ENCODE measurements around the gene TBC1D32. TPM values are rescaled to one million over a fixed set of nuclear protein-coding genes. Genes with fewer than 3 reads are reported as not detected.
A peak's percentile ranks its signal among the peaks of the same experiment; 100 is the strongest.

The TBC1D32 gene
- total RNA-seq, 1 experiment from 2014 or later = 10.2 TPM

DNA sequence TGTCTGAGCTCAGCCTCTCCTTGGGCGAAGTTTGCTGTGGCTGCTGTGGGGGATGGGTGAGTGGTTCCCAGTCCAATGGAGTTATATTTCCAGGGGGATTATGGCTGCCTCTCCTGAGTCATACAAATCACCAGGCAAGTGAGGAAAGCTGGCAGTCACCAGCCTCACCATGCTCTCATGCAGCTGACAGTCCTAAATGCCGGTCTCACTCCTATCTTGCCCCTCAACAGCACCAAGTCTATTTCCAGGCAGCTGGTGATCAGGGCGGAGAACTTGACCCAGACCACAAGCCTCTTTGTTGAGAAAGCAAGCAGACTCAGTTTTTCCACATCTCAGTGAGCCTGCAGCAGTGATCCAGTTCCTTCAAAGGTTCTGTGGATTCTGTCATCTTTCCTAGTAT is 98.9 kb downstream of the TBC1D32 start:
- Mint-ChIP-seq H3K27ac (ENCODE audit: low read depth, unreplicated experiment) (no peak overlapping the region), H3K9me3 (ENCODE audit: unreplicated experiment) (no peaks in the 10 kb centered on the region), H3K4me1 (ENCODE audit: insufficient read depth, unreplicated experiment) (peaks cover 5% of the 10 kb centered on the region), H3K36me3 (ENCODE audit: insufficient read depth, unreplicated experiment) (peaks cover 4% of the 10 kb centered on the region), H3K4me3 (ENCODE audit: unreplicated experiment) (no peak overlapping the region), H3K27me3 (ENCODE audit: insufficient read depth, unreplicated experiment) (no peaks in the 10 kb centered on the region)
- intact Hi-C loops (cut with micrococcal nuclease) = no loop called here
- DNase-seq (ENCODE audit: unreplicated experiment) = no peak
- ChIA-PET POLR2A (no interaction called here), CTCF (interaction anchor here (0.7 to 1.5 kb wide), 2 partner anchors 33 to 180 kb away, joined by 3 to 7 read pairs; no protein-coding TSS in a partner anchor)
- no TSS peak for BruUV-seq (replicated peaks)
- TF ChIP-seq CTCF (IDR thresholded peaks at IDR 0.05; ENCODE audit: unreplicated experiment) = no peak

DNA sequence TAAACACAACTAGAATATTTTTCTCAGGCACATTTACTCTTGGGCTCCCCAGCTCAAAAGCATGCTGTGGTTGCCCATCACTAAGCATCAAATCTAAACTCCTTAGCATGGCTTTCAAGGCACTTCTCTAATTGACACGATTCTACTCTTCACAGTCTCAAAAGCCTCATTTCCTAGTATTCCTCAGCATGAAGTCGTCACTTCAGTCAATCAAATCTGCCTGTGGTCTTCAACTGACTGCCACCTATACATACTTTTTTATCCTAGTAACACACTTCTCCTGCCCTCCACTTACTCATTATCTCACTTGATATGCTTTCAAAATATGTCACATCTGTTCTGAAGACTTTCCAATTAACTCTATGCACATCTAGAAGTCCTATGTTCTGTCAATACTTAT is 110.3 kb downstream of the TBC1D32 start:
- TF ChIP-seq CTCF (IDR thresholded peaks at IDR 0.05; ENCODE audit: unreplicated experiment) = no peak
- POLR2A ChIA-PET = no interaction called here
- CTCF ChIA-PET = interaction anchor here (0.5 to 1.5 kb wide), 6 partner anchors 9 to 832 kb away, joined by 3 to 7 read pairs (median 3); no protein-coding TSS in a partner anchor
- Mint-ChIP-seq H3K4me1 (ENCODE audit: insufficient read depth, unreplicated experiment) (no peaks in the 10 kb centered on the region), H3K27me3 (ENCODE audit: insufficient read depth, unreplicated experiment) (no peaks in the 10 kb centered on the region), H3K27ac (ENCODE audit: low read depth, unreplicated experiment) (no peak overlapping the region), H3K36me3 (ENCODE audit: insufficient read depth, unreplicated experiment) (no peaks in the 10 kb centered on the region), H3K9me3 (ENCODE audit: unreplicated experiment) (no peaks in the 10 kb centered on the region), H3K4me3 (ENCODE audit: unreplicated experiment) (no peak overlapping the region)
- DNase-seq (ENCODE audit: unreplicated experiment) = no peak
- intact Hi-C loops (cut with micrococcal nuclease) = loop anchor here (2.0 to 10.0 kb wide), 2 partner anchors 83 to 399 kb away; no protein-coding TSS in a partner anchor
- no TSS peak for BruUV-seq (replicated peaks)

DNA sequence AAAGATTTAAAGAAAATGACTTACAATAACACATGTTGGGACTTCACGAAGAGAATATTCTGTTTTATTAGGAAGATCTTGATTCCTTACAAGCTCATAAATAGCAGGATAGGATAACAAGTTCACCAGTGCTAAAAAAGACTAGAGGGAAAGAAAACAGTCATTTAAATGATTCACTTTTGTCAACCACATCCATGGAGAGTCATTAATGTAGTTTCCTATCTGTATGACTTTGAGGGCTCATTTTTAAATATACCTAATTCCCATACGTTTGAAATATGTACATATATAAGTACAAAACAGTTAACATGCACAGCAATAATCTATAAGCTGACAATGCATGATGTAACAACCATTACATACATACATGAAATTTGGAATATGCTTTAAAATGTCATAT is 111.1 kb downstream of the TBC1D32 start:
- Mint-ChIP-seq H3K36me3 (ENCODE audit: insufficient read depth, unreplicated experiment) (no peaks in the 10 kb centered on the region), H3K27me3 (ENCODE audit: insufficient read depth, unreplicated experiment) (no peaks in the 10 kb centered on the region), H3K27ac (ENCODE audit: low read depth, unreplicated experiment) (no peak overlapping the region), H3K9me3 (ENCODE audit: unreplicated experiment) (no peaks in the 10 kb centered on the region), H3K4me1 (ENCODE audit: insufficient read depth, unreplicated experiment) (no peaks in the 10 kb centered on the region), H3K4me3 (ENCODE audit: unreplicated experiment) (no peak overlapping the region)
- intact Hi-C loops (cut with micrococcal nuclease) = loop anchor here (10.0 kb wide), 1 partner anchor 398 kb away; no protein-coding TSS in a partner anchor
- BruUV-seq (replicated peaks) = no TSS peak
- CTCF ChIA-PET = interaction anchor here (0.5 to 1.5 kb wide), 7 partner anchors 8 to 831 kb away, joined by 3 to 7 read pairs (median 3); no protein-coding TSS in a partner anchor
- TF ChIP-seq CTCF (IDR thresholded peaks at IDR 0.05; ENCODE audit: unreplicated experiment) = no peak
- DNase-seq (ENCODE audit: unreplicated experiment) = no peak
- POLR2A ChIA-PET = interaction anchor here (0.6 kb wide), 1 partner anchor 168 kb away, joined by 3 read pairs; no protein-coding TSS in a partner anchor

DNA sequence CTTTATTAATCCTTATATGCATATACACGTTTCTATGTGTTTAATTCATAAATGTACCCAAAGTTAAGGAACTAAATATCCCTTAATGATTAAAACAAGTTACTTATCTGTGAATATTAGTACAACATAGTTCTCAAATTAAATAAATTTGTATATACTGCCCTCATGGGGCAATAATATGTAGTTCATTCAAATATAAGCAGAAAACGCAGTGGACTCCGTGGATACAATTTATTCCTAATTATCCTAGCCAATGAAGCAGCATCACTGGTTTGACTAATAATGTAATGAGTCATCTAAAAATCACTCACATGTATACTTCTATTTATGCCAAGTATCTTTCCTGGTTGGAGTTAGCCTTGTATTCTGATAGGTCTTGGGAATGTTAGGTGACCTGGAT is 111.6 kb downstream of the TBC1D32 start:
- H3K27me3 Mint-ChIP-seq (ENCODE audit: insufficient read depth, unreplicated experiment) = no peaks in the 10 kb centered on the region
- H3K4me1 Mint-ChIP-seq (ENCODE audit: insufficient read depth, unreplicated experiment) = no peaks in the 10 kb centered on the region
- peak; percentile 36 for TF ChIP-seq CTCF (IDR thresholded peaks at IDR 0.05; ENCODE audit: unreplicated experiment)
- ChIA-PET POLR2A (no interaction called here), CTCF (interaction anchor here (0.7 to 1.5 kb wide), 4 partner anchors 8 to 384 kb away, joined by 3 to 7 read pairs (median 4); no protein-coding TSS in a partner anchor)
- intact Hi-C loops (cut with micrococcal nuclease) = loop anchor here (1.0 to 10.0 kb wide), 2 partner anchors 167 to 398 kb away; no protein-coding TSS in a partner anchor
- no peak overlapping the region for H3K4me3 Mint-ChIP-seq (ENCODE audit: unreplicated experiment)
- no peaks in the 10 kb centered on the region for H3K36me3 Mint-ChIP-seq (ENCODE audit: insufficient read depth, unreplicated experiment)
- peak; percentile 48 for DNase-seq (ENCODE audit: unreplicated experiment)
- no peak overlapping the region for H3K27ac Mint-ChIP-seq (ENCODE audit: low read depth, unreplicated experiment)
- no peaks in the 10 kb centered on the region for H3K9me3 Mint-ChIP-seq (ENCODE audit: unreplicated experiment)
- no TSS peak for BruUV-seq (replicated peaks)

Measured in MCF 10A (cell line).